HCT116 (cell line): Measurements from ENCODE around the gene CDC42BPB. TPM values are rescaled to one million over a fixed set of nuclear protein-coding genes. Genes with fewer than 3 reads are reported as not detected.

Experiments
- ATAC-seq: fragments of 200-7000 bp; cut with Tn5 transposase; 2 replicates; pipeline ENCODE4 v1.9.1; 2020; ENCODE audit warnings: mild to moderate bottlenecking, moderate library complexity
- BruUV-seq: library from RNA; stranded (reverse); fragments of 400-500 nt; replicated peaks from 2 replicates; lab custom pipeline; 2021; lab: Mats Ljungman, UMichigan
- CTCF ChIA-PET: fragments of 300-600 bp; sonication (Branson Sonifier 250); formaldehyde crosslinking; loops from one replicate; lab custom pipeline; 2021; ENCODE audit warnings: antibody characterized with exemption; lab: Charles Lee
- POLR2A ChIA-PET: fragments of 300-600, 350-600 bp; sonication (Branson Sonifier 250); formaldehyde crosslinking; loops from one replicate; lab custom pipeline; 2021; ENCODE audit warnings: antibody characterized with exemption; lab: Charles Lee
- RAD21 ChIA-PET, 2 experiments: fragments of 300-600 bp; sonication (Branson Sonifier 250); formaldehyde crosslinking; loops; one replicate each; lab custom pipeline; 2023; ENCODE audit warnings: low total read pairs in 2 of 2; ENCODE audit not compliant: uncharacterized antibody in 2 of 2, unreplicated experiment in 2 of 2, low non-redundant PET in 1 of 2; lab: Charles Lee
- DNase-seq: peaks from one replicate; pipeline ENCODE4 v3.0.0-alpha.2; 2010; ENCODE audit warnings: low read depth, low spot score
- H2AFZ ChIP-seq: fragments of 200-600 bp; shearing (Covaris generic), sonication (generic); 2 replicates; pipeline ENCODE4 v1.6.1; 2017; ENCODE audit warnings: low read depth, mixed run types, mixed read lengths, antibody characterized with exemption, low read length; ENCODE audit not compliant: poor library complexity, severe bottlenecking
- H3K27ac ChIP-seq: 2 replicates; pipeline ENCODE4 v1.5.1; 2012; ENCODE audit warnings: low read depth, low read length
- H3K27me3 ChIP-seq: fragments of 200-600 bp; sonication (generic); 2 replicates; pipeline ENCODE4 v1.6.1; 2016; ENCODE audit warnings: mixed run types, low read length, mixed read lengths; ENCODE audit not compliant: insufficient read depth
- H3K36me3 ChIP-seq, 2 experiments: fragments of 200-500 bp in 1 of 2; fragments of 200-600 bp in 1 of 2; sonication (Bioruptor generic) in 1 of 2; sonication (generic) in 1 of 2; 2 replicates each; pipeline versions ENCODE4 v1.5.1 to v1.6.1; 2014 to 2016; ENCODE audit warnings: low read length in 2 of 2, inconsistent platforms in 1 of 2, mixed read lengths in 1 of 2, mixed run types in 1 of 2; ENCODE audit not compliant: insufficient read depth in 2 of 2, control insufficient read depth in 1 of 2
- H3K4me1 ChIP-seq, 2 experiments: fragments of 200-600 bp in 1 of 2; sonication (generic) in 1 of 2; 2 replicates each; pipeline versions ENCODE4 v1.5.1 to v1.6.1; 2012 to 2017; ENCODE audit warnings: low read length in 2 of 2, inconsistent platforms in 1 of 2, mild to moderate bottlenecking in 1 of 2, mixed read lengths in 1 of 2, mixed run types in 1 of 2, moderate library complexity in 1 of 2; ENCODE audit not compliant: insufficient read depth in 2 of 2, control insufficient read depth in 1 of 2
- H3K4me2 ChIP-seq: fragments of 200-600 bp; sonication (generic); 2 replicates; pipeline ENCODE4 v1.6.1; 2017; ENCODE audit warnings: mixed run types, low read length, mixed read lengths
- H3K4me3 ChIP-seq, 2 experiments: fragments of 200-600 bp in 1 of 2; sonication (generic) in 1 of 2; replicated peaks in 1 of 2; 2 replicates each; pipeline ENCODE4 v1.5.1; 2011 to 2016; ENCODE audit warnings: low read length in 2 of 2, control low read depth in 1 of 2, low read depth in 1 of 2, mild to moderate bottlenecking in 1 of 2, mixed read lengths in 1 of 2, mixed run types in 1 of 2
- H3K79me2 ChIP-seq: fragments of 200-600 bp; sonication (generic); 2 replicates; pipeline ENCODE4 v1.6.1; 2017; ENCODE audit warnings: mild to moderate bottlenecking, mixed run types, low read length, moderate library complexity, mixed read lengths; ENCODE audit not compliant: insufficient read depth
- H3K9ac ChIP-seq: fragments of 200-600 bp; sonication (generic); 2 replicates; pipeline ENCODE4 v1.6.1; 2016; ENCODE audit warnings: low read length, mixed read lengths
- H3K9me2 ChIP-seq: fragments of 200-600 bp; sonication (generic), shearing (Covaris generic); 2 replicates; pipeline ENCODE4 v1.6.1; 2017; ENCODE audit warnings: mixed run types, mild to moderate bottlenecking, moderate library complexity; ENCODE audit not compliant: insufficient read depth
- H3K9me3 ChIP-seq, 2 experiments: fragments of 200-500 bp in 1 of 2; fragments of 200-600 bp in 1 of 2; sonication (Bioruptor generic) in 1 of 2; sonication (generic) in 1 of 2; 2 replicates each; pipeline ENCODE4 v1.6.1; 2014 to 2017; ENCODE audit warnings: low read length in 2 of 2, mixed read lengths in 2 of 2, inconsistent platforms in 1 of 2, low read depth in 1 of 2, mild to moderate bottlenecking in 1 of 2, mixed run types in 1 of 2, moderate library complexity in 1 of 2; ENCODE audit not compliant: control insufficient read depth in 1 of 2, insufficient read depth in 1 of 2
- H4K20me1 ChIP-seq: fragments of 200-600 bp; sonication (generic), shearing (Covaris generic); 2 replicates; pipeline ENCODE4 v1.6.1; 2017; ENCODE audit warnings: mixed run types, mild to moderate bottlenecking, moderate library complexity; ENCODE audit not compliant: insufficient read depth
- ATF3 ChIP-seq: IDR thresholded peaks from 2 replicates; pipeline ENCODE4 v1.6.1; 2012
- CEBPB ChIP-seq: IDR thresholded peaks from 2 replicates; pipeline ENCODE4 v1.6.1; 2012; ENCODE audit warnings: low read depth
- CTCF ChIP-seq, 3 experiments: fragments of 200-600 bp in 1 of 3; sonication (generic) in 1 of 3; IDR thresholded peaks in 2 of 3; conservative IDR thresholded peaks in 1 of 3; 2 replicates each; pipeline ENCODE4 v1.5.1; 2012 to 2017; ENCODE audit warnings: low read depth in 2 of 3, low read length in 2 of 3, antibody characterized with exemption in 1 of 3, borderline replicate concordance in 1 of 3, control low read depth in 1 of 3, mild to moderate bottlenecking in 1 of 3, mixed read lengths in 1 of 3, mixed run types in 1 of 3, moderate library complexity in 1 of 3; ENCODE audit not compliant: insufficient read depth in 1 of 3
- EGR1 ChIP-seq: IDR thresholded peaks from 2 replicates; pipeline ENCODE4 v1.6.1; 2012; ENCODE audit warnings: low read depth
- ELF1 ChIP-seq: IDR thresholded peaks from 2 replicates; pipeline ENCODE4 v1.6.1; 2012; ENCODE audit warnings: low read depth, borderline replicate concordance
- EZH2phosphoT487 ChIP-seq: fragments of 200-600 bp; IDR thresholded peaks from 2 replicates; pipeline ENCODE4 v1.6.1; 2018; ENCODE audit warnings: antibody characterized with exemption, borderline replicate concordance
- FOSL1 ChIP-seq: IDR thresholded peaks from 2 replicates; pipeline ENCODE4 v1.6.1; 2012; ENCODE audit warnings: low read depth
- JUND ChIP-seq: IDR thresholded peaks from 2 replicates; pipeline ENCODE4 v1.6.1; 2012
- MAX ChIP-seq: IDR thresholded peaks from 2 replicates; pipeline ENCODE4 v1.6.1; 2012
- POLR2A ChIP-seq: IDR thresholded peaks from 2 replicates; pipeline ENCODE4 v1.7.0; 2011; ENCODE audit warnings: borderline replicate concordance; ENCODE audit not compliant: insufficient read depth, insufficient read length; ENCODE audit errors: extremely low read depth
- POLR2AphosphoS5 ChIP-seq: IDR thresholded peaks from 2 replicates; pipeline ENCODE4 v1.6.1; 2011; ENCODE audit warnings: mild to moderate bottlenecking, low read depth, low read length, moderate library complexity
- RAD21 ChIP-seq: IDR thresholded peaks from 2 replicates; pipeline ENCODE4 v1.6.1; 2012; ENCODE audit warnings: low read depth, mild to moderate bottlenecking
- REST ChIP-seq: IDR thresholded peaks from 2 replicates; pipeline ENCODE4 v1.6.1; 2012; ENCODE audit warnings: low read depth
- SRF ChIP-seq: IDR thresholded peaks from 2 replicates; pipeline ENCODE4 v1.6.1; 2012; ENCODE audit warnings: low read depth
- TCF7L2 ChIP-seq: IDR thresholded peaks from 2 replicates; pipeline ENCODE4 v1.7.0; 2011; ENCODE audit warnings: borderline replicate concordance, inconsistent platforms; ENCODE audit not compliant: insufficient read depth, insufficient read length; ENCODE audit errors: extremely low read depth
- ZBTB33 ChIP-seq: IDR thresholded peaks from 2 replicates; pipeline ENCODE4 v1.6.1; 2011; ENCODE audit warnings: mild to moderate bottlenecking, low read length, moderate library complexity; ENCODE audit not compliant: insufficient replicate concordance; ENCODE audit errors: extremely low read depth
- ZNF274 ChIP-seq: fragments of 200-500 bp; sonication (Bioruptor generic); IDR thresholded peaks from 2 replicates; pipeline ENCODE4 v1.6.1; 2014; ENCODE audit warnings: mild to moderate bottlenecking, low read depth, low read length, inconsistent platforms
- intact Hi-C: fragments of 100-400 bp; cut with micrococcal nuclease; formaldehyde crosslinking; loops from 2 replicates; pipeline ENCODE4 v1.10.0; 2022
- total RNA-seq: library from RNA; stranded (reverse); gene quantifications from one replicate; pipeline ENCODE4 v1.2.1, GENCODE V29; 2021; ENCODE audit not compliant: unreplicated experiment

Gene CDC42BPB
- total RNA-seq, 1 experiment from 2014 or later = 85.6 TPM

GRCh38 chr14:102973706-102974285 lies 83.6 kb downstream of the CDC42BPB start:
- intact Hi-C loops = loop anchor here (2.0 kb wide), 1 partner anchor 319 kb away; no protein-coding TSS in a partner anchor
- Histone ChIP-seq H3K9me2 (no peaks in the 10 kb centered on the region), H3K27ac (no peak overlapping the region)
- TF ChIP-seq POLR2AphosphoS5 (no peak), TCF7L2 (no peak), ATF3 (no peak), CTCF (IDR thresholded peaks at IDR 0.05 in 2 of 3, conservative IDR thresholded peaks at IDR 0.05 in 1 of 3; ENCODE audit: borderline replicate concordance in 1 of 3, insufficient read depth in 1 of 3, low read depth in 2 of 3, low read length in 2 of 3) (no peak), FOSL1 (no peak), CEBPB (no peak), REST (no peak), EZH2phosphoT487 (no peak), RAD21 (no peak), ZNF274 (no peak), ELF1 (no peak), ZBTB33 (no peak), EGR1 (no peak), JUND (no peak), POLR2A (no peak), SRF (no peak), MAX (no peak)
- TF ChIP-seq, all 23 proteins: peak for 0
- H2AFZ ChIP-seq = no peak overlapping the region
- BruUV-seq = no TSS peak
- no peaks in the 10 kb centered on the region for H3K9me3 ChIP-seq
- ATAC-seq (no peak), DNase-seq (no peak)
- ChIA-PET CTCF (no interaction called here), RAD21 (no interaction called here), POLR2A (no interaction called here)
- no peaks in the 10 kb centered on the region for H4K20me1 ChIP-seq
- no peaks in the 10 kb centered on the region for H3K27me3 ChIP-seq
- no peaks in the 10 kb centered on the region for H3K79me2 ChIP-seq
- no peaks in the 10 kb centered on the region for H3K4me1 ChIP-seq
- no peak overlapping the region for H3K4me3 ChIP-seq
- no peak overlapping the region for H3K9ac ChIP-seq
- no peak overlapping the region for H3K4me2 ChIP-seq
- H3K36me3 ChIP-seq = peaks cover 32 to 35% of the 10 kb centered on the region in 2 experiments; a peak in 3 of 4 replicates
